Endothelial cell of umbilical vein (primary cell): ENCODE measurements around the gene MRC2. TPM values are rescaled to one million over a fixed set of nuclear protein-coding genes. Genes with fewer than 3 reads are reported as not detected.

ENCODE experiments used
- BruUV-seq: library from RNA; stranded (reverse); fragments of 400-500 nt; replicated peaks from 2 replicates; lab custom pipeline; 2021; lab: Mats Ljungman, UMichigan
- CTCF ChIA-PET: fragments of 300-600, 350-600 bp; sonication (Branson Sonifier 250); formaldehyde crosslinking; loops from one replicate; lab custom pipeline; 2021; ENCODE audit warnings: antibody characterized with exemption, inconsistent platforms; lab: Charles Lee
- POLR2A ChIA-PET: fragments of 300-600, 350-600 bp; sonication (Branson Sonifier 250); formaldehyde crosslinking; loops from one replicate; lab custom pipeline; 2021; ENCODE audit warnings: antibody characterized with exemption, inconsistent platforms; lab: Charles Lee
- DNase-seq: peaks from one replicate; pipeline ENCODE4 v3.0.0-alpha.2; 2011; ENCODE audit warnings: low read depth, low spot score
- FAIRE-seq: peaks from 2 replicates; lab custom pipeline; 2011; peaks lifted over from hg19 to GRCh38; lab: Jason Lieb, UNC
- H2AFZ ChIP-seq: 2 replicates; pipeline ENCODE4 v1.6.0; 2012; ENCODE audit warnings: low read depth, low read length, control low read depth, inconsistent platforms
- H3K27ac ChIP-seq: 2 replicates; pipeline ENCODE4 v1.5.1; 2011; ENCODE audit warnings: low read depth, mild to moderate bottlenecking, control low read depth, low read length, moderate library complexity; ENCODE audit not compliant: insufficient read depth
- H3K27me3 ChIP-seq, 2 experiments: 2 replicates each; pipeline versions ENCODE4 v1.6.0 to v1.6.1; 2011; ENCODE audit warnings: low read length in 2 of 2, mixed read lengths in 1 of 2; ENCODE audit not compliant: control insufficient read depth in 2 of 2, insufficient read depth in 2 of 2
- H3K36me3 ChIP-seq, 2 experiments: 2 replicates in 1 of 2; 3 replicates in 1 of 2; pipeline ENCODE4 v1.5.1; 2011; ENCODE audit warnings: low read length in 2 of 2, mild to moderate bottlenecking in 1 of 2, moderate library complexity in 1 of 2; ENCODE audit not compliant: control insufficient read depth in 2 of 2, insufficient read depth in 2 of 2; ENCODE audit errors: extremely low read depth in 1 of 2
- H3K4me1 ChIP-seq: 3 replicates; pipeline ENCODE4 v1.5.1; 2011; ENCODE audit warnings: mild to moderate bottlenecking, low read length; ENCODE audit not compliant: control insufficient read depth, insufficient read depth; ENCODE audit errors: extremely low read depth
- H3K4me2 ChIP-seq: 2 replicates; pipeline ENCODE4 v1.6.1; 2011; ENCODE audit warnings: low read length, control low read depth, mixed read lengths; ENCODE audit not compliant: insufficient read depth
- H3K4me3 ChIP-seq, 3 experiments: fragments of 200-600 bp in 1 of 3; sonication (generic), shearing (Covaris generic) in 1 of 3; replicated peaks in 1 of 3; 2 replicates each; pipeline ENCODE4 v1.5.1; 2011 to 2016; ENCODE audit warnings: control low read depth in 3 of 3, low read length in 3 of 3, mild to moderate bottlenecking in 2 of 3, inconsistent platforms in 1 of 3, low read depth in 1 of 3, moderate library complexity in 1 of 3; ENCODE audit not compliant: insufficient read depth in 1 of 3
- H3K79me2 ChIP-seq: 2 replicates; pipeline ENCODE4 v1.6.0; 2012; ENCODE audit warnings: low read length, inconsistent platforms; ENCODE audit not compliant: control insufficient read depth, insufficient read depth
- H3K9ac ChIP-seq: replicated peaks from 2 replicates; pipeline ENCODE3; 2011; ENCODE audit warnings: low read length, control low read depth; ENCODE audit not compliant: insufficient read depth; ENCODE audit errors: extremely low read depth
- H3K9me1 ChIP-seq: replicated peaks from 3 replicates; pipeline ENCODE4 v1.6.0; 2011; ENCODE audit warnings: mild to moderate bottlenecking, low read length; ENCODE audit not compliant: control insufficient read depth, insufficient read depth; ENCODE audit errors: extremely low read depth
- H3K9me3 ChIP-seq: replicated peaks from 2 replicates; pipeline ENCODE4 v1.5.1; 2012; ENCODE audit warnings: low read length, inconsistent platforms; ENCODE audit not compliant: control insufficient read depth, insufficient read depth
- H4K20me1 ChIP-seq: replicated peaks from 2 replicates; pipeline ENCODE3; 2011; ENCODE audit warnings: mild to moderate bottlenecking, low read length; ENCODE audit not compliant: control insufficient read depth, insufficient read depth; ENCODE audit errors: extremely low read depth
- EZH2 ChIP-seq: IDR thresholded peaks from 2 replicates; pipeline ENCODE4 v1.6.1; 2012; ENCODE audit warnings: borderline replicate concordance, low read depth, mild to moderate bottlenecking, moderate library complexity, low read length, inconsistent platforms; ENCODE audit not compliant: severe bottlenecking
- FOS ChIP-seq: IDR thresholded peaks from 2 replicates; pipeline ENCODE4 v1.6.1; 2011; ENCODE audit warnings: mild to moderate bottlenecking, low read length, moderate library complexity, borderline replicate concordance; ENCODE audit not compliant: insufficient read depth
- GATA2 ChIP-seq: IDR thresholded peaks from 2 replicates; pipeline ENCODE4 v1.7.0; 2011; ENCODE audit warnings: low read depth, mild to moderate bottlenecking, moderate library complexity, mixed read lengths, low read length; ENCODE audit not compliant: insufficient read length, insufficient read depth
- JUN ChIP-seq: IDR thresholded peaks from 2 replicates; pipeline ENCODE4 v1.6.1; 2011; ENCODE audit warnings: borderline replicate concordance, low read depth; ENCODE audit not compliant: insufficient read length, insufficient read depth
- MAX ChIP-seq: IDR thresholded peaks from 2 replicates; pipeline ENCODE4 v1.6.1; 2011; ENCODE audit not compliant: insufficient read depth, insufficient read length
- MYC ChIP-seq: IDR thresholded peaks from one replicate; pipeline ENCODE4 v1.6.1; 2011; ENCODE audit warnings: mild to moderate bottlenecking, low read depth, low read length
- POLR2A ChIP-seq: IDR thresholded peaks from 2 replicates; pipeline ENCODE4 v1.6.1; 2012; ENCODE audit warnings: low read depth, mild to moderate bottlenecking, control low read depth, low read length
- POLR2AphosphoS5 ChIP-seq: IDR thresholded peaks from 2 replicates; pipeline ENCODE4 v1.6.1; 2012; ENCODE audit warnings: low read depth, mild to moderate bottlenecking, control low read depth, low read length, moderate library complexity; ENCODE audit not compliant: insufficient read depth
- dilution Hi-C: fragments of 300-500 bp; cut with MboI; formaldehyde crosslinking; loops from one replicate; pipeline ENCODE4 v1.15.0; 2019; ENCODE audit warnings: low sequenced_read_pairs; ENCODE audit not compliant: extremely low pct_ligation_motif_present
- intact Hi-C: fragments of 100-400 bp; cut with micrococcal nuclease; formaldehyde crosslinking; loops from one replicate; pipeline ENCODE4 v1.10.0; 2022
- polyA plus RNA-seq, 4 experiments: library from polyadenylated mRNA; depleted of rRNA in 3 of 4; stranded (reverse) in 3 of 4; unstranded in 1 of 4; fragments of >200 nt; gene quantifications; 2 replicates each; pipeline versions ENCODE4 v1.2.1 to v1.2.3, GENCODE V29; 2011 to 2012; ENCODE audit warnings: missing spikeins in 1 of 4
- total RNA-seq: library from RNA; stranded (reverse); gene quantifications from 2 replicates; pipeline ENCODE4 v1.2.3, GENCODE V29; 2021
- TF ChIP-seq, protein P1 (sequence below), 2 donors: IDR thresholded peaks; 1 replicate in 1 of 2; 2 replicates in 1 of 2; pipeline ENCODE4 v1.5.1; 2011; ENCODE audit warnings: low read length in 2 of 2, mild to moderate bottlenecking in 2 of 2, moderate library complexity in 2 of 2, control low read depth in 1 of 2, inconsistent platforms in 1 of 2, low read depth in 1 of 2; ENCODE audit not compliant: insufficient read depth in 1 of 2; ENCODE audit errors: extremely low read depth in 1 of 2

The MRC2 gene
- total and polyA plus RNA-seq, 2 donors (not counting 3 experiments of a cell fraction or from before 2014, with no cell fraction given), result 30.6 to 52.7 TPM

- no peak overlapping the region for H3K4me3 ChIP-seq
- intact Hi-C loops, result loop anchor here (1.0 to 10.0 kb wide), 4 partner anchors 9 to 703 kb away; partner anchors contain the start of gene METTL2A
- dilution Hi-C loops, result no loop called here
- CTCF ChIA-PET, result interaction anchor here (1.1 to 2.2 kb wide), 3 partner anchors 150 to 704 kb away, joined by 4 to 11 read pairs (median 5); no protein-coding TSS in a partner anchor
- TF ChIP-seq, protein P1, sequence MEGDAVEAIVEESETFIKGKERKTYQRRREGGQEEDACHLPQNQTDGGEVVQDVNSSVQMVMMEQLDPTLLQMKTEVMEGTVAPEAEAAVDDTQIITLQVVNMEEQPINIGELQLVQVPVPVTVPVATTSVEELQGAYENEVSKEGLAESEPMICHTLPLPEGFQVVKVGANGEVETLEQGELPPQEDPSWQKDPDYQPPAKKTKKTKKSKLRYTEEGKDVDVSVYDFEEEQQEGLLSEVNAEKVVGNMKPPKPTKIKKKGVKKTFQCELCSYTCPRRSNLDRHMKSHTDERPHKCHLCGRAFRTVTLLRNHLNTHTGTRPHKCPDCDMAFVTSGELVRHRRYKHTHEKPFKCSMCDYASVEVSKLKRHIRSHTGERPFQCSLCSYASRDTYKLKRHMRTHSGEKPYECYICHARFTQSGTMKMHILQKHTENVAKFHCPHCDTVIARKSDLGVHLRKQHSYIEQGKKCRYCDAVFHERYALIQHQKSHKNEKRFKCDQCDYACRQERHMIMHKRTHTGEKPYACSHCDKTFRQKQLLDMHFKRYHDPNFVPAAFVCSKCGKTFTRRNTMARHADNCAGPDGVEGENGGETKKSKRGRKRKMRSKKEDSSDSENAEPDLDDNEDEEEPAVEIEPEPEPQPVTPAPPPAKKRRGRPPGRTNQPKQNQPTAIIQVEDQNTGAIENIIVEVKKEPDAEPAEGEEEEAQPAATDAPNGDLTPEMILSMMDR (IDR thresholded peaks at IDR 0.05; ENCODE audit: extremely low read depth in 1 of 2, insufficient read depth in 1 of 2, low read depth in 1 of 2, low read length in 2 of 2), result no peak
- TF ChIP-seq MYC, result no peak
- no peak for TF ChIP-seq EZH2
- TF ChIP-seq MAX, result no peak
- no peak for TF ChIP-seq POLR2AphosphoS5
- no peak for TF ChIP-seq JUN
- no peak for TF ChIP-seq GATA2
- no peak for TF ChIP-seq POLR2A
- no peak for TF ChIP-seq FOS
- no peaks in the 10 kb centered on the region for H3K9me3 ChIP-seq
- H3K9me1 ChIP-seq, result no peaks in the 10 kb centered on the region
- H3K4me2 ChIP-seq, result no peak overlapping the region
- H3K9ac ChIP-seq, result no peak overlapping the region
- DNase-seq (no peak), FAIRE-seq (peak; percentile 59)
- H3K79me2 ChIP-seq, result no peaks in the 10 kb centered on the region
- no peaks in the 10 kb centered on the region for H4K20me1 ChIP-seq
- no peak overlapping the region for H2AFZ ChIP-seq
- peaks cover 0 to 8% of the 10 kb centered on the region in 2 experiments for H3K27me3 ChIP-seq
- no TSS peak for BruUV-seq
- H3K27ac ChIP-seq, result no peak overlapping the region
- H3K36me3 ChIP-seq, result no peaks in the 10 kb centered on the region
- POLR2A ChIA-PET, result no interaction called here
- H3K4me1 ChIP-seq, result peaks cover 32% of the 10 kb centered on the region
Measured at GRCh38 chr17:62702746-62703260, 75.3 kb downstream of the MRC2 start.
